HepG2 (cell line): ENCODE results near the gene XRCC3.

Source experiments
- AKAP8 ChIP-seq: sonication (generic); formaldehyde crosslinking; IDR thresholded peaks from 2 replicates; pipeline ENCODE4 v1.5.1; 2020; ENCODE audit warnings: mild to moderate bottlenecking, missing genetic modification reagents
- CTCF ChIP-seq: sonication (generic); formaldehyde crosslinking; IDR thresholded peaks from 2 replicates; pipeline ENCODE4 v1.5.0; 2020; ENCODE audit warnings: mild to moderate bottlenecking, missing genetic modification reagents, moderate library complexity
- GRHL1 ChIP-seq: sonication (generic); formaldehyde crosslinking; conservative IDR thresholded peaks from 2 replicates; pipeline ENCODE4 v1.8.0; 2022; ENCODE audit warnings: missing genetic modification reagents
- GTF2F1 ChIP-seq: fragments of 150-350 bp; IDR thresholded peaks from 2 replicates; pipeline ENCODE4 v1.6.1; 2014; ENCODE audit warnings: low read length
- HMGA1 ChIP-seq: sonication (generic); formaldehyde crosslinking; conservative IDR thresholded peaks from 2 replicates; pipeline ENCODE4 v1.4.0; 2020; ENCODE audit warnings: missing genetic modification reagents
- KLF13 ChIP-seq: sonication (generic); formaldehyde crosslinking; IDR thresholded peaks from 2 replicates; pipeline ENCODE4 v1.4.0; 2020; ENCODE audit warnings: mild to moderate bottlenecking, missing genetic modification reagents
- REST ChIP-seq, 2 experiments: IDR thresholded peaks; 2 replicates each; pipeline ENCODE4 v1.6.1; 2011 to 2012; ENCODE audit warnings: low read length in 2 of 2, borderline replicate concordance in 1 of 2, low read depth in 1 of 2, mild to moderate bottlenecking in 1 of 2, moderate library complexity in 1 of 2
- SP1 ChIP-seq, 2 experiments: fragments of 450-650 bp in 1 of 2; sonication (generic) in 1 of 2; formaldehyde crosslinking in 1 of 2; IDR thresholded peaks; 2 replicates each; pipeline versions ENCODE4 v1.4.0 to v1.6.1; 2016 to 2020; ENCODE audit warnings: missing genetic modification reagents in 1 of 2

- TF ChIP-seq CTCF = no peak
- no peak for TF ChIP-seq REST (IDR thresholded peaks at IDR 0.05; ENCODE audit: borderline replicate concordance in 1 of 2, low read depth in 1 of 2, low read length in 2 of 2)
- TF ChIP-seq KLF13 (CRISPR knock-in tag) = no peak
- TF ChIP-seq HMGA1 (CRISPR knock-in tag) = no peak
- no peak for TF ChIP-seq SP1 (IDR thresholded peaks at IDR 0.05)
- no peak for TF ChIP-seq SP1 (CRISPR knock-in tag; IDR thresholded peaks at IDR 0.05)
- no peak for TF ChIP-seq GRHL1 (CRISPR knock-in tag)
- no peak for TF ChIP-seq GTF2F1
- TF ChIP-seq AKAP8 (CRISPR knock-in tag) = no peak
These were observed 32.1 kb downstream of the XRCC3 start for GRCh38 chr14:103683139-103683538.
